SK-N-SH treated with all-trans-retinoic acid at 6 μM for 48 hours (cell line): ENCODE results near the gene LRTM1.

ENCODE experiments used
- ATAC-seq: fragments of 200-7000 bp; cut with Tn5 transposase; 3 replicates; pipeline ENCODE4 v1.9.1; 2020; ENCODE audit warnings: mild to moderate bottlenecking, moderate library complexity
- ARNTL ChIP-seq: fragments of 450-650 bp; formaldehyde crosslinking; IDR thresholded peaks from 2 replicates; pipeline ENCODE4 v1.5.0; 2020; ENCODE audit warnings: low read depth, mild to moderate bottlenecking, moderate library complexity, borderline replicate concordance
- BACH2 ChIP-seq: fragments of 250-450 bp; sonication (Bioruptor Pico); IDR thresholded peaks from 2 replicates; pipeline ENCODE4 v1.9.0; 2021; ENCODE audit warnings: mild to moderate bottlenecking, borderline replicate concordance
- CREB5 ChIP-seq: fragments of 250-450 bp; sonication (Bioruptor Pico); IDR thresholded peaks from 2 replicates; pipeline ENCODE4 v1.5.1; 2020; ENCODE audit warnings: low read depth, mild to moderate bottlenecking, moderate library complexity
- CSDC2 ChIP-seq: fragments of 250-450 bp; sonication (Bioruptor Pico); IDR thresholded peaks from 2 replicates; pipeline ENCODE4 v1.5.0; 2020; ENCODE audit warnings: mild to moderate bottlenecking, moderate library complexity
- CSRNP3 ChIP-seq: fragments of 250-450 bp; sonication (Bioruptor Pico); IDR thresholded peaks from 2 replicates; pipeline ENCODE4 v1.5.1; 2021; ENCODE audit warnings: mild to moderate bottlenecking, moderate library complexity
- ESRRG ChIP-seq: fragments of 250-450 bp; sonication (Bioruptor Pico); IDR thresholded peaks from 2 replicates; pipeline ENCODE4 v1.6.1; 2021; ENCODE audit warnings: mild to moderate bottlenecking
- GLIS3 ChIP-seq: fragments of 250-450 bp; sonication (Bioruptor Pico); IDR thresholded peaks from 2 replicates; pipeline ENCODE4 v1.5.0; 2020; ENCODE audit warnings: mild to moderate bottlenecking, moderate library complexity
- ISL1 ChIP-seq: fragments of 250-450 bp; sonication (Bioruptor Pico); IDR thresholded peaks from 2 replicates; pipeline ENCODE4 v2.1.2; 2022; ENCODE audit warnings: mild to moderate bottlenecking, moderate library complexity
- OSR1 ChIP-seq: fragments of 250-450 bp; sonication (Bioruptor Pico); IDR thresholded peaks from 2 replicates; pipeline ENCODE4 v1.8.0; 2022; ENCODE audit warnings: moderate library complexity, mild to moderate bottlenecking, inconsistent platforms
- PATZ1 ChIP-seq: fragments of 250-450 bp; sonication (Bioruptor Pico); IDR thresholded peaks from 2 replicates; pipeline ENCODE4 v1.8.0; 2020; ENCODE audit warnings: mild to moderate bottlenecking, moderate library complexity, borderline replicate concordance
- POU6F1 ChIP-seq: fragments of 250-450 bp; sonication (Bioruptor Pico); IDR thresholded peaks from 2 replicates; pipeline ENCODE4 v1.8.0; 2021; ENCODE audit warnings: low read depth, mild to moderate bottlenecking, moderate library complexity, borderline replicate concordance
- PPARA ChIP-seq: fragments of 250-450 bp; sonication (Bioruptor Pico); IDR thresholded peaks from 2 replicates; pipeline ENCODE4 v1.5.0; 2020; ENCODE audit warnings: mild to moderate bottlenecking, borderline replicate concordance
- RARB ChIP-seq: fragments of 250-450 bp; sonication (Bioruptor Pico); IDR thresholded peaks from 2 replicates; pipeline ENCODE4 v1.8.0; 2021; ENCODE audit warnings: mild to moderate bottlenecking, moderate library complexity
- SNAI2 ChIP-seq: fragments of 250-450 bp; sonication (Bioruptor Pico); IDR thresholded peaks from 2 replicates; pipeline ENCODE4 v1.5.0; 2020; ENCODE audit warnings: mild to moderate bottlenecking, moderate library complexity
- TCF4 ChIP-seq: fragments of 250-450 bp; sonication (Bioruptor Pico); IDR thresholded peaks from 2 replicates; pipeline ENCODE4 v1.8.0; 2021; ENCODE audit warnings: mild to moderate bottlenecking, moderate library complexity, borderline replicate concordance
- TOX ChIP-seq: fragments of 250-450 bp; sonication (Bioruptor Pico); IDR thresholded peaks from 2 replicates; pipeline ENCODE4 v1.8.0; 2021; ENCODE audit warnings: mild to moderate bottlenecking, moderate library complexity, borderline replicate concordance
- TSHZ2 ChIP-seq: fragments of 250-450 bp; sonication (Bioruptor Pico); IDR thresholded peaks from 2 replicates; pipeline ENCODE4 v1.5.0; 2020; ENCODE audit warnings: mild to moderate bottlenecking, moderate library complexity
- ZC3H10 ChIP-seq: fragments of 250-450 bp; sonication (Bioruptor Pico); IDR thresholded peaks from 2 replicates; pipeline ENCODE4 v1.5.1; 2021; ENCODE audit warnings: mild to moderate bottlenecking, moderate library complexity
- ZFP3 ChIP-seq: fragments of 250-450 bp; sonication (Bioruptor Pico); IDR thresholded peaks from 2 replicates; pipeline ENCODE4 v1.5.0; 2020; ENCODE audit warnings: mild to moderate bottlenecking, moderate library complexity
- ZNF565 ChIP-seq: fragments of 450-650 bp; formaldehyde crosslinking; conservative IDR thresholded peaks from 2 replicates; pipeline ENCODE4 v1.5.0; 2020; ENCODE audit warnings: low read depth, mild to moderate bottlenecking, moderate library complexity
- ZNF70 ChIP-seq: fragments of 450-650 bp; formaldehyde crosslinking; IDR thresholded peaks from 2 replicates; pipeline ENCODE4 v1.5.0; 2020; ENCODE audit warnings: mild to moderate bottlenecking, moderate library complexity

The LRTM1 gene

GRCh38 chr3:54965746-54966145, 37.9 kb upstream of the LRTM1 start (continued):
- TF ChIP-seq TSHZ2 = no peak

GRCh38 chr3:54964081-54964480, 36.2 kb upstream of the LRTM1 start:
- TF ChIP-seq TOX (CRISPR knock-in tag) (no peak), POU6F1 (CRISPR knock-in tag) (no peak), CREB5 (CRISPR knock-in tag) (no peak), ARNTL (CRISPR knock-in tag) (no peak), RARB (CRISPR knock-in tag) (no peak), ZNF70 (CRISPR knock-in tag) (no peak), TCF4 (CRISPR knock-in tag) (no peak), GLIS3 (CRISPR knock-in tag) (no peak), ESRRG (CRISPR knock-in tag) (no peak), CSRNP3 (CRISPR knock-in tag) (no peak), ZNF565 (CRISPR knock-in tag) (no peak), PATZ1 (CRISPR knock-in tag) (no peak), OSR1 (CRISPR knock-in tag) (no peak), CSDC2 (CRISPR knock-in tag) (no peak), PPARA (CRISPR knock-in tag) (no peak), ISL1 (CRISPR knock-in tag) (no peak)
- ATAC-seq = no peak

- ATAC-seq = no peak
- TF ChIP-seq ZNF565 (CRISPR knock-in tag) (no peak), SNAI2 (CRISPR knock-in tag) (no peak), RARB (CRISPR knock-in tag) (no peak), CSRNP3 (CRISPR knock-in tag) (no peak), CREB5 (CRISPR knock-in tag) (no peak), CSDC2 (CRISPR knock-in tag) (no peak), PATZ1 (CRISPR knock-in tag) (no peak), ISL1 (CRISPR knock-in tag) (no peak), TSHZ2 (no peak), BACH2 (CRISPR knock-in tag) (no peak), ZC3H10 (CRISPR knock-in tag) (no peak), ZFP3 (no peak)
Measured at GRCh38 chr3:54963641-54964040, 35.8 kb upstream of the LRTM1 start.
